AG09309 (cell line): ENCODE results near the gene OR5F1.

Source experiments
- DNase-seq: peaks from one replicate; pipeline ENCODE4 v3.0.0-alpha.2; 2010; ENCODE audit warnings: low read depth
- H3K4me3 ChIP-seq: 2 replicates; pipeline ENCODE4 v1.5.1; 2011; ENCODE audit warnings: mild to moderate bottlenecking, low read depth, low read length, moderate library complexity; ENCODE audit not compliant: control insufficient read depth
- TF ChIP-seq, protein P1 (sequence below): IDR thresholded peaks from 2 replicates; pipeline ENCODE4 v1.5.1; 2011; ENCODE audit warnings: mild to moderate bottlenecking, low read depth, low read length, inconsistent platforms; ENCODE audit not compliant: insufficient read depth, control insufficient read depth; ENCODE audit errors: missing control alignments

OR5F1 gene

GRCh38 chr11:55994525-55994924 is at the start of gene OR5F1:
OR5F1 (minus strand) TSS chr11:55994625; CDS start chr11:55994625, 0 bp downstream.
- no peak for DNase-seq
- TF ChIP-seq, protein P1, sequence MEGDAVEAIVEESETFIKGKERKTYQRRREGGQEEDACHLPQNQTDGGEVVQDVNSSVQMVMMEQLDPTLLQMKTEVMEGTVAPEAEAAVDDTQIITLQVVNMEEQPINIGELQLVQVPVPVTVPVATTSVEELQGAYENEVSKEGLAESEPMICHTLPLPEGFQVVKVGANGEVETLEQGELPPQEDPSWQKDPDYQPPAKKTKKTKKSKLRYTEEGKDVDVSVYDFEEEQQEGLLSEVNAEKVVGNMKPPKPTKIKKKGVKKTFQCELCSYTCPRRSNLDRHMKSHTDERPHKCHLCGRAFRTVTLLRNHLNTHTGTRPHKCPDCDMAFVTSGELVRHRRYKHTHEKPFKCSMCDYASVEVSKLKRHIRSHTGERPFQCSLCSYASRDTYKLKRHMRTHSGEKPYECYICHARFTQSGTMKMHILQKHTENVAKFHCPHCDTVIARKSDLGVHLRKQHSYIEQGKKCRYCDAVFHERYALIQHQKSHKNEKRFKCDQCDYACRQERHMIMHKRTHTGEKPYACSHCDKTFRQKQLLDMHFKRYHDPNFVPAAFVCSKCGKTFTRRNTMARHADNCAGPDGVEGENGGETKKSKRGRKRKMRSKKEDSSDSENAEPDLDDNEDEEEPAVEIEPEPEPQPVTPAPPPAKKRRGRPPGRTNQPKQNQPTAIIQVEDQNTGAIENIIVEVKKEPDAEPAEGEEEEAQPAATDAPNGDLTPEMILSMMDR, result no peak
- no peak within 1 kb of the TSS for H3K4me3 ChIP-seq

GRCh38 chr11:56027354-56027753 is 32.9 kb upstream of the OR5F1 start, which contains the start of gene OR5AS1:
OR5AS1 (plus strand) TSS chr11:56027654; CDS start chr11:56030419, 2,765 bp downstream.
- no peak for DNase-seq
- H3K4me3 ChIP-seq, result no peak within 1 kb of the TSS
- TF ChIP-seq, protein P1, result no peak

DNA sequence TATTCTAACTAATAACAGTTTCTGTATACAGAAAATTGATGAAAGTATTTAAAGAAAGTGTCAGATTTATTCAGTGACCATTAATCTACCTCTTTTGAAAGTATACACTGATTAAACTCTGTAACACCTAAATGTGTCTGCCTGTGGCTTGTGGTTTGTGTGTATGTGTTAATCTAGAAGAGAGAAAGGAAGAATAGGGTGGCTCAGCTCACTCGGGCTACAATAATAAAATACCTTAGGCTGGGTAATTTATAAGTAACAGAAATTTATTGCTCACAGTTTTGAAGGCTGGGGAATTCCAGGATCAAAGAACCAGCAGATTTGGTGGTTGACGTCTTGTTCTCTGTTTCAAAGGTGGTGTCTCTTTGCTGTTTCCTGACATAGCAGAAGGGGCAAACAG is 19.4 kb upstream of the OR5F1 start:
- TF ChIP-seq, protein P1, result no peak
- no peak for DNase-seq
- H3K4me3 ChIP-seq, result no peak overlapping the region

DNA sequence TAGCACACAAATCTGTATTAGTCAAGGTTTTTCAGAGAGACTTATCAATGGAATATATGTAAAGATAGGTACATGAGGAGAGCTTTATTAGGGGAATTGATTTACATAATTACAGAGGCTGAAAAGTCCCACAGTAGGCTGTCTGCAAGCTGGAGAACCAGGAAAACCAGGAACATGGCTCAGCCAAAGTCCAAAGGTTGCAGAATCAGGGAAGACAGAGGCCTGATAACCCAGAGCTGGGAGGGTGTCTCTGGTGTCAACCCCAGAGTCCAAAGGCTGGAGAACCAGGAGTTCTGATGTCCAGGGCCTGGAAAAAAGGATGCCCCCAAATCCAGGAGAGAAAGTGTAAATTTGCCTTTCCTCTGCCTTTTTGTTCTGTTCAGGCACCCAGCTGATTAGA is 16.3 kb upstream of the OR5F1 start:
- no peak for DNase-seq
- TF ChIP-seq, protein P1, result no peak
- H3K4me3 ChIP-seq, result no peak overlapping the region

- no peak overlapping the region for H3K4me3 ChIP-seq
- DNase-seq, result no peak
- TF ChIP-seq, protein P1, result no peak
Measured at GRCh38 chr11:55970935-55971334, 23.5 kb downstream of the OR5F1 start.

- H3K4me3 ChIP-seq, result no peak within 1 kb of the TSS
- DNase-seq, result no peak
- TF ChIP-seq, protein P1, result no peak
Measured at GRCh38 chr11:55969845-55970244, 24.6 kb downstream of the OR5F1 start, which contains the start of gene OR10AG1. OR10AG1 (minus strand) TSS chr11:55969945; CDS start chr11:55969907, 38 bp downstream.

GRCh38 chr11:55967914-55968313 is 26.5 kb downstream of the OR5F1 start:
- DNase-seq, result no peak
- no peak overlapping the region for H3K4me3 ChIP-seq
- TF ChIP-seq, protein P1, result no peak
